HG03196 (cell line): ENCODE data around the gene SYN1.
"Not testable (repeated sequence)": the region's sequence is repeated elsewhere in the genome, so short reads cannot be mapped to it uniquely, and the experiment has no call there.

ENCODE experiments used
- ATAC-seq: cut with Tn5 transposase; IDR thresholded peaks from one replicate; pipeline ENCODE4 v1.9.1; 2021; ENCODE audit not compliant: unreplicated experiment

Gene SYN1

GRCh38 chrX:47634871-47635575, 15.4 kb upstream of the SYN1 start:
- no peak for ATAC-seq

- ATAC-seq = no peak
Measured at GRCh38 chrX:47633689-47634590, 14.3 kb upstream of the SYN1 start.

- ATAC-seq = no peak
Measured at GRCh38 chrX:47632666-47633065, 13.0 kb upstream of the SYN1 start.

- no peak for ATAC-seq
Measured at GRCh38 chrX:47631676-47632075, 12.0 kb upstream of the SYN1 start.

- ATAC-seq = no peak
Measured at GRCh38 chrX:47629419-47630200, 10.0 kb upstream of the SYN1 start, which contains the start of gene CFP. Gene CFP (minus strand): TSS chrX:47629930. CDS start chrX:47629844, 86 bp downstream.

DNA sequence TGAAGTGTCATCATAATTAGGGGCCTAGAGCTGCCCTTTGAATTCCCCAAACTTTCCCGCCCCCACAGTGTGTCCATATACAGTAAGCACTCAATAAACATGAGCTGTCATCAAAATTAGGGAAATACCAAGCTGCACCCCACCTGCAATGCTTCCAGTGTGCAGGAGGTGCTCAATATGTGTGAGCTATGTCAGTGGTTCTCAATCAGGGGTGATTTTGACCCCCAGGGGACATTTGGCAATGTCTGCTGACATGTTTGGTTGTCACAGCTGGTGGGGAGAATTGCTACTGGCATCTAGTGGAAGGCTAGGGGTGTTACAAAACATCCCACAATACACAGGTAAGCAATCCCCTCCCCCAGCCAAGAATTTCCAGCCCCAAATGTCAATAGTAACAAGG, 9.3 kb upstream of the SYN1 start:
- no peak for ATAC-seq

DNA sequence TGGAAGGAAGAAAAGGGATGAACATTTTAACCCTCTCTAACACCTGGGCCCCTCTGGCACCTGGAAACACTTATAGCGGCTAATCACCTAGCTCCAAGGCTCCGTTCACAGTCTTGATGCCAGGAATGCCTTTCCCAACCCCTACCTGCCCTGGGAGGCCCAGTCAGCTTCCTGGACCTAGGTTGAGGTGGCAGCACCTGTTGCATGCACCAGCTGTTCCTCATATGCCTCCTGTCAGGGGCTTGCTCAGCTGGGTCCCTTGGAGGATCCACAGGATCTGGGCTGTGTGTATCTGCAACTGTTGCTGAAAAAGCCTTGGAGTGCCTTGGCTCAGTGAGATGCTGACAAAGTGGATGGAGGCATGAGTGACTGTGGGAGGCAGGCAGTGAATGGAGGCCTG, 5.7 kb upstream of the SYN1 start:
- no peak for ATAC-seq

DNA sequence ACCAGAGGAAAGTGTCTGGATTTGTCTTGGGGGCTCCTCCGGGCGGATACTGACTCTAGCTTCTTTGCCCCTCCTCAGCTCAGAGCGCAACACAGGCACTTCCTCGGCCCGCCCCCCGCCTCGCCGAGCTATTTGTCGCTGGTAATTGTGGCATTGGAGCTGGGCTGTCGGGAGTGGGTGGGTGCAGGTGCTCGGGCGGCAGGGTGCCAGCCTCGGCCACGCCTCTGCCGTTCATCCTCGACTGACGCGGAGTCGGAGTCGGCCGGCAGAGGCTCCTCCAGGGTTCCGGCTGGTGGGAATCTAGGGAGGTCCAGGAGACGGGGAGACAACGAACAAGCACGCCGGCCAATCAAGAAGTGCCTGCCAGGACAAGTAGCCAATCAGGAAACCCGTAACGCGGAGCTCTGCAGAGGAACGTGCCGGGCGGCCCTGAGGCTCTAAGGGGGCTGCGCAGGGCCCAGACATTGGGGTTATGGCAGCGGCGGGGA, 3.9 kb upstream of the SYN1 start:
- no peak for ATAC-seq

DNA sequence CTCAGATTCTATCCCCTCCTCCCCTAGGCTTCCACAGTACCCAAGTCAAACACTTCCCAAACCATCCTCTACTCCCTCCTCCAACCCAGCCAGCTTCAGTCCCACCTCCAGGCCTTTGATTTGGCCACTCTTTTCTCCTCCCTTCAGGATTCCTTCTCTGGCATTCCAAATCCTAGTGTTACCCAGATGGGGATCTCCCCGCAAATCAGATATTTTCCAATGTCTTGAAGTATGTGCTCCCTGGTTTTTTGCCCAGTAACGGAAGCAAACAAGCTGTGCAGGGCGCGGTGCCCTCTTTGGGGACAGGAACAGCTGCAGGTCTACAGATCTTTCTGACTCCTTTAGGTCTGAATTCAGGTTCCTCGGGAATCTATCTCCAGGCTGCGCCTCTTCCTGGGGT, 2.2 kb upstream of the SYN1 start:
- no peak for ATAC-seq

- ATAC-seq = no peak
Measured at GRCh38 chrX:47620303-47620685, 637 bp upstream of the SYN1 start.

DNA sequence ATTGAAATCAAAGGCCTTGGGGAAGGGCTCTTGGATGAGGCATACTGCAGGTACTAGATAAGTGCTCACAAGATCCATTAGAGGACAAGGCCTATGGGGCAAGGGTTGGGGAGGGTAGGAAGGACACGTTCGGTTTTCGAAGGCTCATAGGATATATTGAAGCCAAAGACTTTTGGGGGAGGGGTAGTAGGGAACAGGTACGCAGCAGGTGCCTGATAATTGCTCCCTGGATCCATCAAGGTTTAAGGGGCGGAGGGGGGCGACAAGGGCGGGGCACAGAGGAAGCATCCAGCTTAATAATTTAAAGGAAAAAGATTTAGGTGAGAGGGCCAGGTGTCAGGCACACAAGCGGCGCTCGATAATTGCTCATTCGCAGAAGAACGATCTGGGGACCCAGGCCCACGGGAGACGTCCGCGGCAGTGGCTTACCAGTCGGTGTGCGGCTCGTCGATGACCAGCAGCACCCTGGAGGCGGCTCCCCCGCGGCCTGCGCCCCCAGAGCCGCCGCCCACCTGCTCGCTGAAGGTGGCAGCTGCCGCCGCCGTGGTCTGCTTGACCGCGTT, 653 bp downstream of the SYN1 start:
- ATAC-seq = no peak

DNA sequence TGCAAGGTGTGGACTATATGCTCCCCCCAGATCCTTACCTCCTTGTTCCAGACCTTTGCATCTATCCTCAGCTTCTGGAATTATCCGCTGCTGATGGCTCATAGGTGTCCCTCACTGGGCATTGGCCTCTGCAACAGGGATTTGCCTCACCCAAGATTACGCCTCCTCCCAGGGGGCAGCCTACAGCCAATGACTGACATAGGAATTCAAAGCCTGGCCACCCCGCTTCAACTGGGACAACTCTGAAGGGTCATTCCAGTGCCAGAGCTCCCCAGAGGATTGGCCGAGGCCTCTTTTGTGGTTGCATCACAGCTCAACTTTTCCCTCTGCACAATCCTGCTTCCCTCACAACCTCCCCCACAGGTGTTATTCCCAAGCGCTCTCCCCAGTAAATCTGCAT, 5.0 kb downstream of the SYN1 start:
- ATAC-seq = no peak

- ATAC-seq = no peak
Measured at GRCh38 chrX:47613082-47613481, 6.6 kb downstream of the SYN1 start.

DNA sequence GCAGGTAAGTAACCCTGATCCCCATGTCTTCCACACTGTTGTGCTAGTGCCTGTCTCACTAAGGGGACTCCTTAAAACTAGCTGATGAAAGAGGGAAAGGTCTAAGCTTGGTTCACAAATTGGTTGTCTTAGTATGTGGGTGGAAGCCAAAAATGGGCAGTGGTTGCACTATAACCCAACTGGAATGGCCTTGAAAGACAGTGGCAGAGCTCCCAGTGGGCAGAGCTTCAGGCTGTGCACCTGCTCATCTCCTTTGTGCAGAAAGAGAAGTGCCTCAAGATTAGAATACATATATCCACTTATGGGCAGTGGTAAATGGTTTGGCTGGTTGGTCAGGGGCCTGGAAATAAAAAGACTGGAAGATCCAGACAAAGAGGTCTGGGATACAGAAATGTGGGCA, 7.2 kb downstream of the SYN1 start:
- no peak for ATAC-seq

GRCh38 chrX:47611926-47612325, 7.7 kb downstream of the SYN1 start:
- ATAC-seq = no peak

GRCh38 chrX:47611489-47611888, 8.2 kb downstream of the SYN1 start:
- ATAC-seq = no peak

DNA sequence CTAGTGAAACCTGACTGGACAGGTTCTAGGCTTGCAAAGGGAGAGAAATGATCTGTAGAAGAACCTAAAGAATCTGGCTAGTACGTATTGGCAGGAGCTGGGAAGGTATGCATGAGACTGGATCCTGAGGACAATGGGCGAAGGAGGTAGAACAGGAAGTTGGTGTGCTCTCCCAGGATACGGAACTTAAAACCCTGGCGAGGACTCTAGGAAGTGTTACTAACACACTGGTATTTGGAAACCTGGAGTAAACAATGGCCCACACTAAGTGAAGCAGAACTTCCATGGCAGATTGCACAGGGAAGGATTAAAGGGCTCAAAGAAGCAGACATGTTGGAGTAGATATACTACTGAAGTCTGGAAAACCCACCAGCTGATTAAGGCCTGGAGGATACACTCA, 9.1 kb downstream of the SYN1 start:
- ATAC-seq = no peak

DNA sequence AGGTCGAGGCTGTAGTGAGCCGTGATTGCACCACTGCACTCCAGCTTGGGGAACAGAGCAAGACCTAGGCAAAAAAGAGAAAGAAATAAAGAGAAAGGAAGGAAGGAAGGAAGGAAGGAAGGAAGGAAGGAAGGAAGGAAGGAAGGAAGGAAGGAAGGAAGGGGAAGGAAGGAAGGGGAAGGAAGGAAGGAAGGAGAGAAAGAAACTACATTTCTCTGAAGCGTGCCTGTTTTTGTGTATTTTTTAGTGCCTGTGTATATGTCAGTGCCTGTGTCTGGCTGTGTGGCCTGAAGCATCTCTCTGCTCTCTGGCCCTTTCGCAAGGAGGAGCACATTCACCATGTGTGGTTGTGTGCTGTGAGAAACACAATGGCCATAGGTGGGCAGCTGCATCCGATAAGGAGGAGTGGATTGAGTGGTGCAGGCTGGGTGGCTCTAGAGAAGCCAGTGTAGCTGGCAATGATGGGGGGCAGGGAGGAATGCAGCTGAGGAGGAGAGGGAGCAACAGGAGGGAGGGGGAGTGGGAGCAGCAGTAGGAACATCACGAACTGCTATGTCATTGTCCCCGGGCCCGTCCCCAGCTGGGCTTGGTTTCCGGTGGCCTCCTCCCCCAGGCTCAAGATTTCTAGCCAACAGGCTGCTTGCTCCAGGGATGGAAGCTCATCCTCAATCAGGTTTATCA, 11.4 kb downstream of the SYN1 start:
- no peak for ATAC-seq

DNA sequence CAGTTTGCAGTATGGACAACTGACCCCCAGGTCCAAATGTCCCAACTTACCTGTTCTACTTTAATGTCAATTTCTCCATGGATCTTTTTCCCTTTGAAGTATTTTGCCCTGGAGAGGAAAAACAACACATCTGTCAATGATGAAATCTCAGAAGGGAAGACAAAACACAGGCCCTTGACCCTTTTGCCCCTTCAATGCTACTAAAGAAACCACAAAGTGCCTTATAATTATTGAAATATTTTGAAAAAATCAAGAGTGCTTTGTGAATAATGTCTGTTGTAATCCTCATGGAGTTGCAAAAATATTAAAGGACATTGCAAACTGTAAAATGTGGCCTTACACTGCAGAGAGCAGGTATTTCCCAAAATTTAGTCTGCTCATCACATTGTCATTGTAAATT, 12.6 kb downstream of the SYN1 start:
- ATAC-seq = no peak

DNA sequence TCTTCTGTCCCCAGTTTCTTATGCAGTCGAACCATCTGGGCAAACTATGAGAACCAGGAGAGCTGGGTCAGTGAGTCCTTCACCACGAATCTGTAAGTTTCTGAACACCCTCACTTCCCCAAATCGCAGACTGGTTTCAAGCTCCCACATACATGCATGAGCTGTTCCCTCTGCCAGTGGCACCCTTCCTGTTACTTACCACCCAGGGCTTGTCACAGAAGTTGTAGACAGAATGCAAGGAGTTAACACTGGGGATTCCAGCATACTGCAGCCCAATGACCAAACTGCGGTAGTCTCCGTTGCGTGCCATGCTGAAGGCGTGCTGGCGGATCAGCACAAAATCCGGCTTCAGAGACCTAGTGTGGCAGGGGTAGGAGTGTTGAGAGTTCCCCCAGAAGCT, 14.6 kb downstream of the SYN1 start:
- ATAC-seq = no peak

GRCh38 chrX:47603125-47603524, 16.5 kb downstream of the SYN1 start:
- ATAC-seq = not testable (repeated sequence)
